C1 segment of cervical spinal cord (tissue), 14 donors: Measurements from ENCODE around the gene PGAP3.

ENCODE experiments used
- DNase-seq, 14 donors: peaks; one replicate each; lab custom pipeline; 2025; lab: John Stamatoyannopoulos, UW

PGAP3 gene

DNA sequence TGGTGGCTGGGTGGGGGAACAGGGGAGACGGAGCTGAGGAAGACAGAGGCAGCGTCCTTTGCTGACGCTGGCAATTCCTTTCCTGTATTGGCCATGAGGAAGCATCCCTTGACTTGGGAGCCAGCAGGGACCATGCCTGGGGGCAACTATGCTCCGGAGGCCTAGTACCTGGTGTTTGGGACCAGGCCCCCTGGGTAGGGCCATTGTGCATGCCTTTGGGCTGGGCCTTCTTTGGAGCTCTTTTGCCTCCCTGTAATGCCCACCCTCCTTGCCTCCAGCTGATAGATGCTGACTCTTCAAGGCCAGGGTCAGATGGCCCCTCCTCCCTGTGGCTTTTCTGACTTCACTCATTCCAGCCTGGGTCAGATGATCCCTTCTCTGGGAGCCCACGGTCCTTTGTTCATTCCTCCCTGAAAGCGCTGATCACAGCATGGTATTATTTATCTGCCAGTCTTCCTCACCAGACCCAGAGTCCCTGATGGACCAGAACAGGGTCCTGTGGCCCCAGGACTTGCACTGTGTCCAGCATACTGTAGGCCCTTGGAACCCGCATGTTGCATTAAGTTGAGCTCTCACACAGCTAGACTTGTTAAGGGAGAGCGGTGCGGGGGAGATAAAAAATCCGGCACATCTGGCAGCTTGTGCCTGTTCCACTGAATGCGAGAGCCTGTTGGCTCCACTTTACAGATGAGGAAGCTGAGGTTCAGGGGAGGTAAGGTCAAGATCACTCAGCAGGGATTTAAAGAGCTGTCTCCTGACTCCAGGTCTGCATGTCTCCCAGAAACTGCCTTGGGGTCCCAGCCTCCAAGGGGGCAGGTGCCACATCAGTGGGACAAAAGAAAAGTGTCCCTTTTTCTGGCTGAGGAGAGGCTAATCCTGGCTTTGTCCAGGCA lies 48.0 kb downstream of the PGAP3 start:
- no peak for DNase-seq

DNA sequence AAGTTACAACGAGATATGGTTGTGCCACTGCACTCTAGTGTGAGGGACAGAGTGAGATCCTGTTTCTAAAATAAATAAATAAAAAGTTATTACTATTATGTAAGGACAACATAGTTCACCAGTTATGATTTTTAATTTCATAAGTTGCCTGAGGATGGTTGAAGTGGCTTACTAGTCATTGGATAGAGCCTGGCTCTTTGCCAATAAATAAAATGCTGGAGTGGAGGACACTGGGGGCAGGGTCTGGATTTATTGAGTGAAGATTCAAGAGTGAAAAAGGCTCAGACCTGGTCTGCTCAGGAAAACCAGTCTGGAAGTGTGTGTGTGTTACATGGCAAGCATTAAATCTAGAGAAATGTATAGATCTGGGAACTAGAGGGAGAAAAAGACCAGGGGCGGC lies 48.8 kb downstream of the PGAP3 start:
- DNase-seq, result no peak

DNA sequence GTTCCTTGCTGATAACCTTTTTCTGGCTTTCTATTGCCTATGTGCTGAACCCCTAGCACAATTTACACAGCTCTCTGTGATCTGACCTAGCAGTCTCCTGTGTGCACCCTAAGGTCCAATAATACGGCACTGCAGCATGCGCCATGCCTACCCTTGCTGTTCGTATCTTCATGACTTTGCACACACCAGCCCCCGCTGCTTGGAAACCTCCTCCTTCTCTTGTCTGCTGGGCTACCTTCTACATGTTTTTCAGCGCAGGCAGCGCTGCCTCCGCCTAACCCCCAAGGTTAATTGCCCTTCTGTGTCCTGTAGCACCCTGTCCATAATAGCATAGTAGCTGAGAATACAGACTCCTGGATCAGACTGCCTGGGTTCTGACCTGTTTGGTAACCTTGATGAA lies 49.5 kb downstream of the PGAP3 start:
- no peak for DNase-seq

DNA sequence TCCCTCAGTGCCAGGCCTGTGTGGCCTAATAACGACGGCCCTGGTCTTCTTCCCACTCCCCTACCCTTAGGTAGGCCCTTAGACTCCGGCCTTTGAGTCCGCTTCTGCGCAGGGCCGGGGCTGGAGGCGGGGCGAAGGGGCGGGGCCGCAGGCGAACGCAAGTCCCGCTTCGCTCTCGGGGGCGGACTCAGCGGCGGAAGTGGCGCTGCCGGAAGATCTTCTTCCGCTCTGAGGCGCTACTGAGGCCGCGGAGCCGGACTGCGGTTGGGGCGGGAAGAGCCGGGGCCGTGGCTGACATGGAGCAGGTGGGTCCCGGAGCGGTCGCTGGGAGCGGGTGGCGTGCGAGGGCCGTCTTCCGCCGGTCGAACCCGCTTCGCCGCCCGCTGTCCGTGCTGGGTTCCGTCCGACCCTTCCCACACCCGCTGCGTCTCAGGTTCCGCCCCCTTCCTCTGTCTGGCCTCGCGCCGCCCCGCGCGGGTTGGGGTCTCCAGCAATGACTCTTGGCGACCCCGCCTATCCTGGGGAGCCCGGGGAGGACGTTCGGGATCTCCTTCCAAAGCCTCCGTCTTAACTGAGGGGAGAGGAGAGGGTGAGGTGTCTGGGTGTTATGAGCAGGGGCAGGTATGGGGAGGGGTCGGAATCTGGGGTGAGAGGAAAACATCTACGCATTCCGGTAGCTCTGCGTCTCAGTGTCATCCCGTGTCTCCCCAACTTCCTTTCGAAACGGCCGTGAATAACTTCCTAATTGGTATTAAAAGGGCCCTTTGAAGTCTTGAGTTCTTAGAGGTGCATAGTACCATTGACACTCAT lies 50.7 kb downstream of the PGAP3 start, which contains the start of gene STARD3:
TSS of gene STARD3 (plus strand) at position 218 of the 810 bp plus-strand sequence. CDS start 16,388 bp downstream, outside the sequence.
- DNase-seq, result peak; percentile 45 to 88 (median 82)

DNA sequence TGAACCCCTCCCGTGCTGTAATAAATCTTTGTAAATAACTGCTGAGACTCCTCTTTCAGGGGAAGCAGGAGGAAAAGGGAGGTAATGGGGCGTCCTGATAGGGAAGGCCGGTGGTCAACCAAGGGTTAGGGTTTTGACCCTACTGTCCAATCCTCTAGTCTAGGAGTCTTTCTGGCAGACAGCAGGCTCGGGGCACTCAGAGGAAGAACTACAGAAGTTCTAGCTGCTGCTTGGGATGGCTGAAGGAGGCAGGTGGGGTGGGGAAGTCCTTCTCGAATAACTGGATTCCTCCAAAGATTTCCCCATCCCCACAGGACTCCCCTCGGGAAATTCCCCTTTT lies 51.3 kb downstream of the PGAP3 start:
- no peak for DNase-seq

DNA sequence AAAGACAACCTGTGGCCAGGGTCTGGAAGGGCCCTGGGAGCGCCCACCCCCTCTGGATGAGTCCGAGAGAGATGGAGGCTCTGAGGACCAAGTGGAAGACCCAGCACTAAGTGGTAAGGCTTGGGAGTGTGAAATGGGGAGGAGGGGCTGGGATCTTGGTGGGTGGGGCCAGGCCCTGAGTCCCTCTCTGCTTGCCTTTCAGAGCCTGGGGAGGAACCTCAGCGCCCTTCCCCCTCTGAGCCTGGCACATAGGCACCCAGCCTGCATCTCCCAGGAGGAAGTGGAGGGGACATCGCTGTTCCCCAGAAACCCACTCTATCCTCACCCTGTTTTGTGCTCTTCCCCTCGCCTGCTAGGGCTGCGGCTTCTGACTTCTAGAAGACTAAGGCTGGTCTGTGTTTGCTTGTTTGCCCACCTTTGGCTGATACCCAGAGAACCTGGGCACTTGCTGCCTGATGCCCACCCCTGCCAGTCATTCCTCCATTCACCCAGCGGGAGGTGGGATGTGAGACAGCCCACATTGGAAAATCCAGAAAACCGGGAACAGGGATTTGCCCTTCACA lies 52.2 kb downstream of the PGAP3 start:
- no peak for DNase-seq

DNA sequence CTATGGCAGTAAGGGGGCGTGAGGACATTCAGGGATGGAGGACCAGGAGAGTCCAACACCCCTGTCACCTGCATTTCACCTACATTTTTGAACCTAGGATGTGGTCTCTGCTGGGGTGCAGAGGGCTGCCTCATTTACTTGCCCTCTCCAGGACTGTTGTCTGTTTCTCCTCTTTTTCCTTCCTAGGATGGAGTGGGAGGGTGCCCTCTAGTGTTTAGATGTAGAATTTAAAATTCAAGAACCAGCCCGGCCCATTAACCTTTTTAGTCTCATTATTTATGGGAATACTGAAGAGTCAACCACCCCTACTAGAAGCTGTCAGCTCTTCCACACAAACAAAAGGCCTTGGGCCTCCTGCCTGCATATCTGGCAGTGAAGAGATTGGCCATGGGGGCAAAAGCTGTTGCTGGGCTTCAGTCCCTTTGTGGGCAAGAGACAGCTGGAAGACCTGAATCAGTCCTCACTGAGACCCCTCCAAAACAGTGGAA lies 53.4 kb downstream of the PGAP3 start:
- peak in 6 of 14 donors; percentile 15 to 42 (median 22) for DNase-seq

DNA sequence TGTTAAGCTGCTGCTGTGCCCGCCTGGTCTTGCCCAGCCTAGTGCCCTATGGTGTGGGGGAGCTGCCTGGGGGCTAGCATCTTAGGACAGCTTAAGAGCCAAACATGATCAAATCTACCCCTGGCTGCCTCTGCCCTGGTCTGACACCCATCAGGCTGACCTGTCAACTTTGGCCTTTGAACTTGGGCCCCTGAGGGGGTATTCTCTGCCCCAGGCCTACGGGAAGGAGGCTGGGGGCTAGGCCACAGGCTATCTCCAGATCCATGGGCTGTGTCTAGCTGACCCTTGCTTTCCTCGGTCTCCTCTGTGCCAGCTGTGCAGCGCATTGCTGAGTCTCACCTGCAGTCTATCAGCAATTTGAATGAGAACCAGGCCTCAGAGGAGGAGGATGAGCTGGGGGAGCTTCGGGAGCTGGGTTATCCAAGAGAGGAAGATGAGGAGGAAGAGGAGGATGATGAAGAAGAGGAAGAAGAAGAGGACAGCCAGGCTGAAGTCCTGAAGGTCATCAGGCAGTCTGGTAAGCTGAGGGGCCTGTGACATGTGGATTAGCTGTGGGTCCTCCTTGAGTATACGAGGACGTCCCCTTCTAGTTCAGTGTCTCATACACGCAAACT lies 54.2 kb downstream of the PGAP3 start:
- DNase-seq, result no peak

DNA sequence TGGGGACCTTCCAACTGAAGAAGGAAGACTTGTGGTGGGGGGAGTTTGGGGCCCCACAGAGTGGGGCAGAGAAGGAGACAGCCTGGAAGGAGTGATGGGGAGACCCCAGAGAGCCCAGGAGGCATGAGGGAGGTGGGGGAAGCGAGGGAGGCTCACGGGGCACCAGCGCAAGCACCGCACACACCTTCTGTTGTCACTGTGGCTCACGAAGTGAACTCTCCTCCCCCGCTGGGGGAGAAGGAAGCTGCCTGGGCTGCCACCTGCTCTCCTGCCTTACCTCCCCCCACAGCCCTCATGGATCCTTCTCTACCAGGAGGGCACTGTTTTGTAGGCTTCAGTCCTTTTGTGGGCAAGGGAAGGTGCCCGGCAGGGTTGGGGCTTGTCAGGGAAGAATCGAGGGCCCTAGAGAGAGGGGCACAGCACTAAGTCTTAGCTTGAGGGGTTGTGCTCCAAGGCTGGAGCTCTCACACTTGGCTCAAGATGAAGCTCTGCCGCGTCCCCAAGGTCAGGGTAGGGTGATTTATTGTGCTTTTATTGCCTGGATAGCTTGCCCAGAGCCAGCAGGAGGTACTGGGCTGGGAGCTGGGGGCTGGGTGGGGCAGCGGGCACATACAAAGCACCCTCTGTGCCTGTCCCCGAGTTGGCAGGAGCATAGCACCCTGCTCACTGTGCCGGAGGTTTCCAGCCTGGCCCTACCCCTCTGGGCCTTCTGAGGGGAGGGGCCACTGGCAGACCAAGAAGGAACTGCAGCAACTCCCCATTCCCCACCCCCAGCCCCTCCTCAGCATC lies 55.5 kb downstream of the PGAP3 start:
- peak in 11 of 14 donors; percentile 16 to 82 (median 65) for DNase-seq

DNA sequence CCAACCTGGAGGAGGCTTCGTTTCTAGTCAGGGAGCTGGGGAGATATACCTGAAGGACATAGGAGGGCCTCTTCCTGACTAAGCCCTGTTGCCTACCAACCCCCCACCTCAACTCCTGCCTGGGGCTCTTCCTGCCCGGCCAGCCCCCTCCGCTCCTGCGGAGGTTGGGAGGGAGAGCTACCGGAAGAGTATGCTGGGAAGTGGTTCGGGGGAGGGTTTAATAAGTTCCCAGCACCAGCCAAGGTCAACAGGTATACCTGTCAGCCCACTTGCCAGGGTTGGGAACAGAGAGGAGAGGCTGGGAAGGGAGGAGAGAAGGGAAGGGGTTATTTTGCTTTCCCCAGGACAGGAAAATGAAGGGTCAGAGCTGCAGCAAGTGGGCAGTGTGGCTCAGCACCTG lies 56.5 kb downstream of the PGAP3 start:
- no peak for DNase-seq

DNA sequence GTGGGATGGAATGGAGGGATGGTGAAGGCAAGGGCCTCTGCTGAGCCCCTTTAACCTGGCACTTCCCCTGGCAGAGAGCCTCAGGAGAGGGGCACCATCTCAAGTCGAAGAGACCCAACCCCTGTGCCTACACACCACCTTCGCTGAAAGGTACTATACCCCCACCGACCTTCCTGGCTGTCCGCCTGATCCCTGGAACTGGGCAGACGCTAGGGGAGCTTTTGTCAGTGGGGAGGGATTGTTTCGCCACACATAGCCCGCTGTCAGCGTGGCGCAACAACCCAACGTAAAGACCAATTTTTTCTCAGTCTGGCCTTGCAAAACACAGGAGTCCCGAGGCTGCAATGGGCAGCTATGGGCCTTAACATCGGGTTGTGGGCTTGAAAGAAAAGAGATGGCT lies 58.0 kb downstream of the PGAP3 start:
- DNase-seq, result no peak

DNA sequence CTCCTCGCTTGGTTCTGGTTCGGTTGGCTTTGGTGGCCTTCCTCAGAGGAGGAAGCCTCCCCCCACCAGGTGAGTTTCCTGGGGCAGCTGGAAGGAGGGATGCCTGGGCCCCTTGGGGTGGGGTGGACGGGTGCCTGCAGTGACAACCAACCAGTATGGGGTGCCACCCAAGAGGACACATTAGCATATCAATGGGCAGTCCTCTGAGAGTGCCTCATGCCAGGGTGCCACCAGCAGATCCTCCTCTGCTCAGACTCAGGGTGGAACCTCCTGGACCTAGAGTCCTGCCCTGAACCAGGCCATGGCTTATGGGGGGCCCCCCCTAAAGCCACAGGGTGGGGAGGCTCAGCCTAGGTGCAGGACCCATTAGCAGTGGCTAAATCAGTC lies 58.4 kb downstream of the PGAP3 start:
- DNase-seq, result no peak

DNA sequence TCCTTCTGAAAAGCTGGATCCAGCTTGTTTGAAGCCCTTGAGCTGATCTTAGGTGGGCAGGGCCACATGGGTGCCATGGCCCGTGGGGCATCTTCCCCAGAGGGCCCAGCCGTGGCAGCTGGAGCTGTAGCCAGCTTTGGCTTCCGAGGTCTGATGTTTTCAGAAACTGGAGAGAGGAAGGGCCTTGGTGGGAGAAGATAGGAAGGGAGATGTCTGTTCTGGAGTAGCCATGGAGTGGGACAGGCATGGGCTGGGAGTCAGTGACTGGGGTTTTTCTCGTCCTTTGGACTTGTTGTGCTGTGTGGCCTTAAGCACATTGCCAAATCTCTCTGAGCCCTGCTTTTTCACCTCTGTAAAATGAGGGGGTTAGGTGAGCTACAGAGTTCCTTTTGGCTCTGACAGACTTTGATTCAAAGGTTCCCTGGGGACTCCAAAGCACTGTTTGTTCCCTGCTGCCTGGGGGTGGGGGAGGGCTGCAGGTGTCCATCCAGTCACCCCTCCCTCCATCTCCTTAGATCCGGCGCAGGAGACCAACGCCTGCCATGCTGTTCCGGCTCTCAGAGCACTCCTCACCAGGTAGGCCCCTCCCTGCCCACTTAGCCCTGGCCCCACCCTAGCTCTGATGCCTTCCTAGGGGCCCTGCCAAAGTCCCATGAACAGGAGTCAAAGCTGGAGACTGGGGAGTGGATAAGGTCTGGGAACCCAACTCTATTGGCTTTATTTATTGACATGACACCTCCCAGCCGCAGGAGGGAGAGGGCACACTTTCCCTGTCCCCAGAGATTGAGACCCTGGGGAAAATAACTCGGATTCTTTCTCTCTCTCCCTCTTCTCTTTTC lies 59.0 kb downstream of the PGAP3 start:
- no peak for DNase-seq

DNA sequence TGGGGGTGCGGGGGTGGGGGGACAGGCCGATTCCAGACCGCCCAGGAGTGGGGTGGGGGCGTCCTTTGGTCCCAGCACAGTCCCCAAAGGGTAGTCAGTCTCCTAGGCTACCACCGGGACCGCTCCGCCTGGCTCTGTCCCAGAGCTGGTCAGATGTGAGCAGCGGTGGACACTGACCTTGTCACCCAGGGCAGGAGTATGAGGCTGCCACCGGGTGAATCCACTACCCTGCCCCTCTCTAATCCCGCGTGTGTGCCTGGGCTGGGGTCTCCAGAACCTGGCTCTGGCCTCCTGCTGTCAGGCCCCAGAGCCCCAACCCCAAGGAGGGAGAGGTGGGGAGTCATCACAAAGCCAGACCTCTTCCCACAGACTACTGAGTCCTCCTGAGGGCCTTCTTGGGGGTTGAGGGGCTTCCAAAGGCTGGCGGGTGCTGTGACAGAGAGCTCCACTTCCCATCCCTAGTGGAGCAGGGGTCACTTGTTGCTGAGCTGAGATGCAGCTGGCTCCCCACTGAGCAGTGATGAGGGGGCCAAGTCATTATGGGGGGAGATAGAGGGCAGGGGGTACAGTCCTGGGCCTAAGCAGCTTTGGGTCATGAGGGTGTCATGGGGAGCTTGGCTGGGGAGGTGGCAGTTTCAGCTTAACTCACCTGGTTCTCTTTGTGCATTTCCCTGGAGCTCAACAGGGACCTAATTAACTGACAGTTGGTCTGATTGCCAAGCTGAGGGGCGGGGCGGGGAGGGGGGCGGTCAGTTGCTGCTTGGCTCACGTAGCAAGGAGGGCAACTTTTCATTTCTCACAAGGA lies 59.9 kb downstream of the PGAP3 start:
- no peak for DNase-seq

DNA sequence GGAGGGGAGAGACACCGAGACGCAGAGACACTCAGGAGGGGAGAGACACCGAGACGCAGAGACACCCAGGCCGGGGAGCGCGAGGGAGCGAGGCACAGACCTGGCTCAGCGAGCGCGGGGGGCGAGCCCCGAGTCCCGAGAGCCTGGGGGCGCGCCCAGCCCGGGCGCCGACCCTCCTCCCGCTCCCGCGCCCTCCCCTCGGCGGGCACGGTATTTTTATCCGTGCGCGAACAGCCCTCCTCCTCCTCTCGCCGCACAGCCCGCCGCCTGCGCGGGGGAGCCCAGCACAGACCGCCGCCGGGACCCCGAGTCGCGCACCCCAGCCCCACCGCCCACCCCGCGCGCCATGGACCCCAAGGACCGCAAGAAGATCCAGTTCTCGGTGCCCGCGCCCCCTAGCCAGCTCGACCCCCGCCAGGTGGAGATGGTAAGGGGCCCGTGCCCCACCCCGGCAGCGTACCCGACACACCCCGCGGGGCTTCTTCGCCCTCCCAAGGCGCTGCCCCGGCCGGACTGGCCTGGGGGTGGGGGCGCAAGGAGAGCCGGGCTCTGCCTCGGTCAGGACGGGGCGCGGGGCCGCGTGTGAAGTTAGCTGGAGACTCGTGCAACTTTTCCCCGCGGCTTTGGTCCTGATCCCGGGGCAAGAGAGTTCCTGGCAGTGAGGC lies 60.7 kb downstream of the PGAP3 start:
- no peak for DNase-seq

DNA sequence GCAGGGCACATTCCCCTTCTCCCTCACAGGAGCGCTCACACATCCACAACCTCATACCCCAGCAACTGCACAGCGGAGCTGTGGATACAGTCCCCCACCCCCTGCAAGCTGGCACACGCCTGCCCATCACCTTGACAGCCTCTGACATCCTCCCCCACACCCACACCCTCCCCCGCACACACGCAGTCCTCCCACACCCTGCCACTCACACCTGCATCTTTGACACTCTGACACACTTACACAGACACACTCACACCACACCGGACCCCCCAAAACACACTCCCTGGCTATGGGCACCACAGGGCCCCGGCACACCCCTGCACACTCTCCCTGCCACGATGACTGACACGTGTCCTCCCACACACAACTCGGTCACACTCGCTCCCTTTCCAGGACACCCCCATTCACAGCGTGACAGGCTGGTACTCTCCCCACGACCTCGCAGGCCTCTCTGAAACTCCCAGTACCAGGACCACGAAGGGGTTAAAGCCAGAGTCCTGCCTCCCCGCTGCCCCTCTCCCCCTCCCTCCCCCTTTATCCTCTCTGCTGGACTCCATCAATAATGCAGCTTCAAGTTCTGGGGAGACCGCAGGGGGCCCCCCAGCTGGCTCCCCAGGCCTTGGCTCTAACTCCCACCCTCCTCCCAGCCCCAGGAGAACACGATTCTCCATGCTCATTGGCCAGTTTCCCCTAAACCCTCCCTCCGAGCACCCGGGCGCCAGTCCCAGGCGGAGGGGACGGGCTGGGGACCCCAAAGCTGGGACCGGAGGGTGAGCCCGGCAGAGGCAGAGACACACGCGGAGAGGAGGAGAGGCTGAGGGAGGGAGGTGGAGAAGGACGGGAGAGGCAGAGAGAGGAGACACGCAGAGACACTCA lies 61.4 kb downstream of the PGAP3 start, which contains the start of gene PPP1R1B:
TSS of gene PPP1R1B (plus strand) at position 782 of the 876 bp plus-strand sequence. CDS start 441 bp downstream, outside the sequence.
- peak in 3 of 14 donors; percentile 30 to 52 (median 38) for DNase-seq

DNA sequence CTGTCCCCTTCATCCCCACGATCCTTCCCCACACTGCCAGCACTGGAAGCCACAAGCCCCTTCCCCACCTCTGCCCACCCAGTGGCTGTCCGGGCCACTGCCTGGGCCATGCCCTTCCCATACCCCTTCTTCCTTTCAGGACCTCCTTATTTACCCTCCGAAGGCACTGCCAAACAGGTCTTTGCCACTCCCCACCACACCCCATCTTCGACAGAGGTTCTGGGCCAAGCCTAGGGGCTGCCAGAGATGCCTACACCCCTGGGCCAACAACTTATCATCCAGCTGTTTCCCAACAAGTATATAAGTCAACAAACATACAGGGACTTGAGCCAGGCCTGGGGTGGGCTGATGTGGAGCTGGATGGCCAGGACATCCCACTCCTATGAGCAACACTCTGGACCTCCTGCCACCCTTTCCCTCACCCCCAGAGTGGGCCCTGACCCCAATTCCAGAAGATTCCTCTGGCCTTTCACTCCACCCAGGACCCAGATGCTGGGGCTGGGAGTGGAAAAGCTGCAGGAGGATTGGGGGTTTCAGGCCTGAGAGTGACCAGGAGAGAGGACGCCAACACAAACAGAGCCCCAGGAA lies 62.6 kb downstream of the PGAP3 start:
- DNase-seq, result no peak
